Measurements from ENCODE around the gene LIG1. TPM values are rescaled to one million over a fixed set of nuclear protein-coding genes. Genes with fewer than 3 reads are reported as not detected.

The LIG1 gene
- 10 to 100 TPM; 58.6 to 66.4 (median 61.0) TPM for polyA plus RNA-seq (ENCODE audit: insufficient read length in 4 of 4)

DNA sequence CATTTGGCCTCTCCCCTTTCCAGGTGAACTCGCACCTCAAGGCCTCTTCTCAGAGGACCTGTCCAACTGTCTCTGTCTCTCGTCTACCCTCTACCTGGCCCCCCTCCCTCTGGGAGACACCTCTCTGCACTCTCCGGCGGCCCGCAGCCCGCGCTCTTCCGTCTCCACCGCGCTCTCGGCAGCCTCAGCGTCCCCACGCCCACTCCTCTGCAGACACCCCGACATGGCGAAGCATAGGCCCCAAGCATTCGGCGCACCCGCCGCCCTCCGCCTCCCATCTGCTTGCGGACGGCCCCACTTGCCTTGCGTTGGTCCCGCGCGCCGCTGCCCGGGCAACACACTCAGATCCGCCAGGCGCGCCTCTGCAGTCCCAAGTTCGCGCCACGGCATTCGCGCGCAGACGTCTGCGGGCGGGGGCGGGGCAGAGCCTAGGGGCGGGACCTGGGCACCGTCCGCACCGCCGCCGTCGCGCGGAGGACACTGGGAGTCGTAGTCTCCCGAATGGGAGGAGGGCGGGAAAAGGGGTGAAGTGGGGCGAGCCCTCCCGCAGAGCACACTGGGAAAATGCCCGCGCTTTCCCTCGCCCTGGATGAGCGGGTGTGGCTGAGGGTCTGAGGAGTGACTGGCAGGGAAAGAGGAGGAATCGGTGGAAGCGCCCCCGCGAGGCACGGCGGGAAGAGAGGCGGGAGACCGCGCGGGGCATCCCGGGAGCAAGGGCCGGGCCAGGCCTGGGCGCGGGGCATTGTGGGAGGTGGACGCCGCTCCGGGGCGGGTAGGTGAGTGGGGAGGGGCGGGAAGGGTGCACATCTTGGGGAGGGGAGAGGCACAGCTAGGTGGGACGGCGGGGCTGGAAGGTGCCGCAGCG is at the start of gene LIG1, which contains the start of gene ZSWIM9:
LIG1 (minus strand) TSS at position 406 of the 865 bp plus-strand sequence. CDS start 4,778 bp downstream, outside the sequence.
ZSWIM9 (plus strand) TSS at position 742 of the 865 bp plus-strand sequence. CDS start 1,123 bp downstream, outside the sequence.
- DNase-seq (ENCODE audit: low read depth in 4 of 4, low spot score in 3 of 4): peak; percentile 90 to 92 (median 90)

DNA sequence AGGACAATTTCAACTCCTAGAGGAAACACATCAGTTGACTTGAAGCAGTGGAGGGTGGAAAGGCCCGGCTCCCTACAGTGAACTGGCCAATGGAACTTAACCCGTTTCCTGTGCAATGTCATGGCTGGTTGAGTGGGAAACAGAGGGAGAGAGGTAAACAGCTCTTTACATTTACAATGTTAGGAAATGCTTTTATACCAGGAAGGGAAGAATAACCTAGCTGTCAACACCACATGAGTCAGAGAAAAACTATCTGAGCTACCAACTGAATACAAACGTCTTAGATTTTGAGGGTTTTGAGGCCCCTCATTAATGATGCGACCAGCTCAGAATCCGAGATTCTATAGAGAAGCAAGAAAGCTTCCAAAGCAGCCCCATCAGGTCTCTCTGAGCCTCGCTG is 48.9 kb upstream of the LIG1 start:
- DNase-seq (ENCODE audit: low read depth in 4 of 4, low spot score in 3 of 4): no peak

DNA sequence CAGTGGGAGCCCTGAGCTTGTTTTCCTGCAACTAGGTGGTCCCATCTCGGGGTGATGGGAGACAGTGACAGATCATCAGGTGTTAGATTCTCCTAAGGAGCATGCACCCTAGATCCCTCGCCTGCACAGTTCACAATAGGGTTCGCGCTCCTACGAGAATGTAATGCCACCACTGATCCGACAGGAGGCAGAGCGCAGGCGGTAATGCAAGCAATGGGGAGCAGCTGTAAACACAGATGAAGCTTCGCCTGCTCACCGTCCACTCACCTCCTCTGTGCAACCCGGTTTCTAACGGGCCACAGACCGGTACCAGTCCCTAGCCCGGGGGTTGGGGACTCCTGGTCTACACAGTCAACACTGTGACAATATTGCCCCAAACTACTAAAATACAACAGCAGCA is 46.8 kb upstream of the LIG1 start:
- no peak for DNase-seq (ENCODE audit: low read depth in 4 of 4, low spot score in 3 of 4)

DNA sequence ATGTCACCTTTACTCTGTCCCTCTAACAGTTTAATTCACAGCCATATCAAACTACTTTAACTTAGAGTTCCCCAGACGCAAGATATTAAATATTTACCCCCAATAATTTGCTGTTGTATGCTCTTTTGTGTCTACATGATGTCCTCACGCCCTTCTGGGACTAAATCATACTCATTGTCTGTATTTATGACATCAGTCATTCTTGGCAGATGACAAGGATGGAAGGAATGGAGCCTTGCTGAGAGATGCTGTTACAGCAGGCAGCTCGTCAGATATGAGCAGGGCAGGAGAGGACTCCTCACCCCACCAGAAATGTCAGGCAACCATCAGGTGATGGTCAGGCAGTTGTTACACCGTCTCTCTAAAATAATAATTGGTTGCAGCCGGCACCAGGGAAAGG is 43.8 kb upstream of the LIG1 start:
- DNase-seq (ENCODE audit: low read depth in 4 of 4, low spot score in 3 of 4): no peak

DNA sequence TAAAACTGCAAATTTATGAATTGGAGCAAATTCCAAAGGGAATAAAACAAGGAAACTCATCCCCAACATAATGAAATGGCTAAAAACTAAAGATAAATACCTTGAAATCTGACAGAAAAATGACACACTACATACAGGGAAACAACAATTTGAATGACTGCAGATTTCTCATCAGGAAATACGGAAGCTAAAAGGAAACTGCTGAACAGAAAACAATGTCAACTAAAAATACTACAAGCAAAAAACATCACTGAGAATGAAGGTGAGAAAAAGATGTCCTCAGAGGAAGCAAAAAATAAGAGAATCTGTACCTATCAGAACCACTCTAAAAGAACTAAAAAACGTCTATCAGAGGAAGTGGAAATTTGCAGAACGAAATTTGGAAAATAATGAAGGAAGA is 39.9 kb upstream of the LIG1 start:
- no peak for DNase-seq (ENCODE audit: low read depth in 4 of 4, low spot score in 3 of 4)

DNA sequence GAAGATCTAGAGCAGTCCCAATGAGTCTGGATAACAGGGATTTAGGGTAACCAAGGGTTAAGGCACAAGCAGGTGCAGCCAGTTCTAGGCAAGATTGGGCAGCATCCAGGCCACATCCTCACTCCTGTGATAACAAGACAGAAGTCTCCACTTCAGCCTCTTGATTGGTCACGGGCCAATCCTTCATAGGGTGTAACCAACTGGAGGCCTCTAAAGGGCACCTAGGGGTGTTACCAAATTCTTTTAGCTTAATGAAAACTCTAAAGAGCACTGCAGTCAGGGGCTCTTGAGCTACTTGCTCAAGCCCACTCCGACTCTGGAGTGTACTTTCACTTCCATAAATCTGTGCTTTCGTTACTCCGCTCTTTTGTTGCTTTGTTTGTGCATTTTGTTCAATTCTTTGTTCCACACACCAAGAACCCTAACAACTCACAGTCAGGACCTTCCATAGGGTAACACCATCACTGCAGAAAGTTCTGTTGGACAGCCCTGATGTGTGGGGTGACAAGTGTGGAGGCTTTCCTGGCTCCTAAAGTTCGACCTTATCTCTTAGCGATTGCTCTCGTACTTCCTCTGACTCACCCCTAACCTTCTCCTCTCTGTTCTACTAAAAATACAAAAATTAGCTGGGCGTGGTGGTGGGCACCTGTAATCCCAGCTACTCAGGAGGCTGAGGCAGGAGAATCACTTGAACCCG is 36.4 kb upstream of the LIG1 start:
- DNase-seq (ENCODE audit: low read depth in 4 of 4, low spot score in 3 of 4): no peak

DNA sequence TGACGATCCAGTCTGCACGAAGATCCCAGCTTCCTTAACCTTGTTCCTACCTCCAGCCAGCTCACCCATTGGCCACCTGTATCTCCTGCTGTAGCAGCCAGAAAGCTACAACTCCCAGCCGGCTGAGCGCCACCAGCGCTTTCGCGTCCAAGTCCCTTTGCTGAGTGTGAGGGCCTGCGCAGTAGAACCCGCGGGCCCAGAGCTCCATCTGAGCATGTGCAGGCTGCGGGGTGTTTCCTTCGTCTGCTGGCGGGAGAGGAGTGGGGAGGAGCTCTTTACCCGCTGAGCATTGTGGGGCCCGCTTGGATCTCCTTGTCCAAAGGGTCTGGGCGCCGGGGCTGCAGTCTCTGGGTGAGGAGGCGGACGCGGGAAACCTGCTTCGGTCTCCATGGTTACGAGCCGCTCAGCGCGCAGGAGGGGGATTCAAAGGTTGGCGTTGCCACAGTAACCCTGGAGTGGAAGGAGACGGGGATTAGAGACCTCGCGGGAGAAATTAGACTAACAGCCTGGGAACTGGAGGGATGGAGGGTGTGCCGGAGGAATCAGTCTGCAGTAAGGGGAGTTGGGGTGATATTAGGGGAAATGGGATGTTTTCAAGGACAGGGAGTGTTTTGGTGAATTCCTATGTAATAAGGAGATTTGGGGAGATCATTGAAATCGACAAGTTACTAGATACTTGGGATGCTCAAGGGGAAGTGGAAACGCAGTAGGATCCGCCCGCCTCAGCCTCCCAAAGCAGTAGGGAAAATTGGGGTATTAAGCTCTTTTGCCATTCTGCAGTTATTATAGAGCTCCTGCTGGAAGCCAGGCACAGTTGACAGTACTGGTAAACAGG is 33.9 kb upstream of the LIG1 start:
- DNase-seq (ENCODE audit: low read depth in 4 of 4, low spot score in 3 of 4): peak; percentile 87 to 92 (median 92)

DNA sequence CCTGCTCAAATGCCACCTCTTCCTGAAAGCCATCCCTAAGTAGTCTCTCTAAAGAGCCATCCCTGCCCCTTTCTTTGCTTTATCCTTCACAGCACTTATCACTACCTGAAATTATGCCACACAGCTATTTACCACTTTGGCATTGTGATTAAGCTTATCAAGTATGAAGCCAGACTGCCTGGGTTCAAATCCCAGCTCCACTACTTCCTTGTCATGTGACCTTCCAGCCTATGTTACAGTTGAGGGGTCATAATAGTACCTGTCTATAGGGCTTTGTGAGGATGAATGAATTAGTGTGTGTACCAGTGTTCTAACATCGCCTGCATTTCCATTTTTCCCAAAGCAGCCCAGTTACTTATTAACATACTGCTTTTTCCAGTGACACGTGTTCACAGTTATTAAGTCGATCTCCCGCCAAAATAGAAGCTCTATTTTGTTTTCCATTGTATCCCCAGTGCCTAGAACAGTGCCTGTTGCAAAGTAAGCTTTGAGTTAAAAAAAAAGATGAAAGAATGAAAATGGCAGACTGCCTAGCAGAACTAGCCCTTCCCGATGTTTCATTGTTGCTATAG is 33.2 kb upstream of the LIG1 start:
- no peak for DNase-seq (ENCODE audit: low read depth in 4 of 4, low spot score in 3 of 4)

DNA sequence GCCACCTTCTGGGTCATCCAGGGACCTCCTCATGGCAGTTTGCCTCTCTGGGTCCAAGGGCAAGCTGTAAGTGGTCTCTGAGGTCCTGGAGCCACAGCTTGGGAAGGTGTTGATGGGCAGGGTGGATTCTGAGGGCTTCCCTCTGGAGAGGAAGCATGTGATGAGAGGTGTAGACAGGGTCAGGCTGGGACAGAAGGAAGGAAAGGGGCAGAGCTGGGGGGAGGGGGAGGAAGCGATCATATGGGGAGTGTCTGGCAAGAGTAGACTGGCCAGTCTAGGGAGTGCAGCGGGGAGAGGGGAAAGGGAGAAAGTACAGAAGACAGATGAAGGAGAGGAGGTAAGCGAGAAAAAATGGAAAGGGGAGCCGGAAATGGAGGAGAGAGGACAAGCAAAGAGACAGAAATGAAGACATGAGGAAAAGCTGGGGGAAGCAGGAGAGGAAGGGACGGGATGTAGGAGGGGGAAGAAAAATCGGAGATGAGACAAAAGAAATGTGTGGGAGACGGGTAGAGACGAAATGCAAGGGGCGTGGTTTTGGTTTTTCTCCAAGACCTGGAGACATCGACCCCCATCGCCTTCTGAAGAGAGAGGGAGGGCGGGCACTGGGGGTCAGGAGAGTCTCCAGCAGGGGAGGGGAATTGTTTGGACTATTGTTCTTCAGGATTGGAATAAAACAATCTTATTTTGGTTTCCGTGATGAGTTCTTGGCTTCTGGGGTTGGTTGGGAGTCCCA is 27.0 kb upstream of the LIG1 start:
- DNase-seq (ENCODE audit: low read depth in 4 of 4, low spot score in 3 of 4): no peak

DNA sequence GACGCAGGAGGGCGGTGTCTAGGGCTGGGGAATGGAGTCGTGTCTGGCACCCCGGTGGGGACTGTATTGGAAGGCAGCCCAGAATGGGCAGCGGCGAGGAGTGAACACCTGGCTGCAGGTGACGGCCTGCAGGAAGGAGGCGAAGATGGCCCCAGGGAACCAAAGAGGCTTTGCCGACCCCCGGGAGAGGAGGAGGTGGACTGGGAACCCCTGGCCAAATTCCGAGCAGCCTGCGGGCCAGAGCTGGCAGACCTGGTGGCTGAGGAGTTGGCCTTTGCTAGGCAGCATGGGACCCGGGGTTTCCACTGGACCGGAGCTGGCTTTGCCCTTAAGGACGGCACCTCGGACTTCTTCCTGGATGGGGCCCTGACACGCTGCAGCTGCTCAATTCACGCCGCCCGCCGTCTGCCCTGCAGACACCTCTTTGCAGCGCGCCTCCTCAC is 26.2 kb upstream of the LIG1 start:
- no peak for DNase-seq (ENCODE audit: low read depth in 4 of 4, low spot score in 3 of 4)

DNA sequence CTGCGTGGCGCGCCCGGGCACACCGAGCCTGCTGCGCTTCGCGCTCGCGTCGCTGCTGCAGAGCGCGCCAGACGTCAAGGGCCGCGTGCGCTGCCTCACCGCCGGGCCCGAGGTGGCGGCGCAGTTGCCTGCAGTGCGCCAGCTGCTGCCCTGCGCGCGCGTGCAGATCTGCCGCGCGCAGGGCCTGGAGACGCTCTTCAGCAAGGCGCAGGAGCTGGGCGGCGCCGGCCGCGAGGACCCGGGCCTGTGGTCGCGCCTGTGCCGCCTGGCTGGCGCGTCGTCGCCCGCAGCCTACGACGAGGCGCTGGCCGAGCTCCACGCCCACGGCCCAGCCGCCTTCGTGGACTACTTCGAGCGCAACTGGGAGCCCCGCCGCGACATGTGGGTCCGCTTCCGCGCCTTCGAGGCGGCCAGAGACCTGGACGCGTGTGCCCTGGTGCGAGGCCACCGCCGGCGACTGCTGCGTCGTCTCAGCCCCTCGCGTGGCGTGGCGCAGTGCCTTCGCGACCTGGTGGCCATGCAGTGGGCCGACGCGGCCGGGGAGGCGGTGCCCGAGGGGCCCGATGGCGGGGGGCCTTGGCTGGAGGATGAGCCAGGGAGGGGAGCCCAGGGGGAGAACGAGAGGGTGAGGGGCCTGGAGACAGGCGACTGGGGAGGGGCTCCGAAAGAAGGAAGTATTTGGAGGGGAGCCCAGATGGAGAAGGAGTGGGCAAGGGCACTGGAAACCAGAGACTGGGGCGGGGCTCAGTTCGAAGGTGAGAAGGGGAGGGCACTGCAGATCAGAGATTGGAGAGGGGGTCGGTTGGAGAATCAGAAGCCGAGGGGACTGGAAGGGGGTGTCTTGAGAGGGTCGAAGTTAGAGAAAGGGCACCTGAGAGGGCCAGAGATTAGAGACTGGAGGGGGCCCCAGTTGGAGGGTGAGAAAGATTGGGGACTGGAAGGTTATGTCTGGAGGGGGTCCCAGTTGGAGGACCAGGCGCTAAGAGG is 25.0 kb upstream of the LIG1 start:
- DNase-seq (ENCODE audit: low read depth in 4 of 4, low spot score in 3 of 4): no peak

DNA sequence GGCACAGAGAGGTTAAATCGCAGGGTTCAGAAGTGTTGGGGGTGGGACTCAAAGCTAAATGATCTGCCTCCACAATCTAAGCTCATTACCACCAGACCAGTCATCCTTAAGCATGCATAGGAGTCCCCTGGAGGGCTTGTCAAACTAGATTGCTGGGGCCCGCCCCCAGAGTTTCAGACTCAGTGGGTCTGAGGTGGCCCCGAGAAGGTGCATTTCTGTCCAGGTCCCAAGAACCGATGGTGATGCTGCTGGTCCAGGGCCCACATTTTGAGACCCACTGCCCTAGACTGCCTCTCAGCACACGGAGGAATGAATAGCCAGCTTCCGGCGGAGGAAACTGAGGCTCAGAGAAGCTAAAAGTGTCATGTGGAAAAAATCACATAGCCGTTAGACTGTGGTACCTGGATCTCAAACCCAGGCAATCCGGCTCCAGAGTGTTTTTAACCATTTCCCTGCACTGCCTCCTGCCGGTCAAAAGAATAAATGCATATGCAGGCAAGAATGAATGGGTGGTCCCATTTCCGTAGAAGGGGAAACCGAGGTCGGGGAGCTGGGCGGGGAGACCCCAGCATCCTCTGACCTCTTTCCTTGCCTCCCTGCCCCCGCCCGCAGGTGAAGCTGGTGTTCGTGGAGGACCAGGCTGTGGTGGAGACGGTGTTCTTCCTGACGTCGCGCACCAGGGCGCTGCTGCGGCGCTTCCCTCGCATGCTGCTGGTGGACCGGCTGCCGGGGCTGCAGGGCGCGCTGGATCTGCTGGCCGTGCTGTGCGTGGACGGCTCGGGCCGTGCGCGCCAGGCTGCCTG is 24.1 kb upstream of the LIG1 start:
- no peak for DNase-seq (ENCODE audit: low read depth in 4 of 4, low spot score in 3 of 4)

DNA sequence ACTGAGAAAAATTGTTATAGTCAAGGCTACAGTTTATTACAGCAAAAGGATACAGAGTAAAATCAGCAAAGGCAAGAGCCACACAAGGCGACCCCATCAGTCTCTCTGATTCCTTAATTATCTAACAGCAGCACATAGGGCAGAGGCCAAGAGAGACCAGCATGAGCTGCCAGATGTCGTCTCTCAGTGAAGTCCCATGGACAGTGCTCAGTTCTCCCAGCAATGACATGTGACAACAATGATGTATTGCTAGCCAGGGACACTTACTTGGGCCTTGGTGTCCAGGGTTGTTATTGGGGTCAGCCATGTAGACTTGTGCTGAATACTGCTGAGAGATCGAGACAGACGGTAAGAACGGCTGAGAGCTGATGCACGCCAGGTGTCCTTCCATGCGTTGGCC is 22.6 kb upstream of the LIG1 start:
- DNase-seq (ENCODE audit: low read depth in 4 of 4, low spot score in 3 of 4): no peak

DNA sequence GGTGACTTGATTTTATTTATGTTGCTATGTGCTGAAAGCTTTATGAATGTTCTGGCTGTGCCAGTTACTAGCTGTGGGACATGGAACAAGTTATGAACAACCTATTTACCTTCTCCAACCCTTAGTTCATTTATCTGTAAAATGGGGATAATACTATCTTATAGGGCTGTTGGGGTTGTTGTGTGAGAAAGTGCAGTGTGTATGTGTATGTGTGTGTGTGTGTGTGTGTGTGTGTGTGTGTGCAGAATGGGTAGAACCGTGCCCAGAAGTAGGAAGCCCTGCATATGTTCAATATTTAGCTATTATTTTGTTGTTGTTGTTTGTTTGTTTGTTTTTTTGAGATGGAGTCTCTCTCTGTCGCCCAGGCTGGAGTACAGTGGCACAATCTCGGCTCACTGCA is 20.7 kb upstream of the LIG1 start:
- DNase-seq (ENCODE audit: low read depth in 4 of 4, low spot score in 3 of 4): no peak

DNA sequence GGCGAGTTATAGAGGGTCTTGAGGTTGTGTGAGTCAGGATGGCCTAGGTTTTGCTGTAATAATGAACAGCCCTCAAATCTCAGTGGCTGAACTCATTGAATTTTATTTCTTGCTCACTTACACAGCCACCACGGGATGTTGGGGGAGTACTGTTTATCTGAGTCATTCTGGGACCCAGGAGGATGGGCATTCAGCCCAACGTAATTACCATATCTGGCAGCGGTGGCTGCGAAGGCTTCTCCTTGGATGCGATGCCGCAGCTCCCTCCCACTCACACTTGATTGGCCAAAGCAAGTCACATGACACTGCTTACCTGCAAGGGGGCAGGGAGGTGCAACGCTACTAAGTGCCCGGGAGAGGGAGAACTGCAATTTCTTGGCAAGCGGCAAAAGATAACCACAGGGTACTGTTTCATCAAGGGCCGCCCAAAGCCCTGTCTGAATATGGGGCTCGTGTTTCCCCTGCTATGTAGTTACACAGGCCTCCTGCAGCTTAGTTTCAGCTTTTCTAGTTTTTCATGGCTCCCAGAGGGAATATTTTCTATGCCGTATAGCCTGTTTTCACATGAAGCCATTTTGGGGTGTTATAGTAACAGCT is 20.2 kb upstream of the LIG1 start:
- no peak for DNase-seq (ENCODE audit: low read depth in 4 of 4, low spot score in 3 of 4)

DNA sequence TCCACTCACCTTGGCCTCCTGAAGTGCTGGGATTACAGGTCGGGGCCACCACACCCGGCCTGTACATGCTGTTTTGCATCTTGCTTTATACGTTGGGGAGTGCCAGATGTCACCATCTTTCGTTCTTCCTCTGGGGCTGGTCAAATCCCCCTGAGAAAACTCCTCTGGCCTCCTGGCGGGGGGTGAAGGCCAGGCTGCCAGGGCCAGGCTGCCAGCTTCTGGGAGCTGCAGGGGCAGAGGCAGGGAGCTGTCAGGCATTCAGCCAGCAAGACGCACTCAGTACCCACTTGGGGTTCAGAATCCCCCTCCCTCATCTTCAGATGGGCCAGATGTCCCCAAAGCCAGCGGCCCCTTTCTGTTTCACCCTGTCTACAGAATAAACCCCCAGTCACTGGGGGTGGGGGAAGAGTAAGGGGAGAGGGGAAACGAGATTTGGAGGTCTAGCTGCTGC is 16.4 kb upstream of the LIG1 start:
- no peak for DNase-seq (ENCODE audit: low read depth in 4 of 4, low spot score in 3 of 4)

DNA sequence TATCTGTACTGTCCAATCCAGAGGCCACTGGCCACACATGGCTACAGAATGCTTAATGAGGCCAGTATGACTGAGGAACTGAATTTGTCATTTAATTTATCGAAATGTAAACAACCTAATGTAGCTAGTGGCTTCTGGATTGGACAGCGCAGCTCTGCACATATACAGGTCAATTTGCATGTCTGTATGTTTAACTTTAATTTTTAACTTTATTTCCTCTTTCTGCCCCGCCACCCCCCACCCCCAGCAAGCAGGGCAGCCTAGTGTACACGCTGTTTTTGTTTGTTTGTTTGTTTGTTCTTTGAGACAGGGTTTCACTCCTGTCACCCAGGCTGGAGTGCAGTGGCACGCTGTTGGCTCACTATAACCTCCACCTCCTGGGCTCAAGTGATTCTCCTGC is 15.9 kb upstream of the LIG1 start:
- DNase-seq (ENCODE audit: low read depth in 4 of 4, low spot score in 3 of 4): no peak

All from right renal pelvis (tissue), 4 donors.